Skin of body (tissue), 2 donors: ENCODE results near the gene CFAP74. TPM values are rescaled to one million over a fixed set of nuclear protein-coding genes. Genes with fewer than 3 reads are reported as not detected.
"Not testable (repeated sequence)": the region's sequence is repeated elsewhere in the genome, so short reads cannot be mapped to it uniquely, and the experiment has no call there.

ENCODE experiments used
- DNase-seq: peaks from one replicate; lab custom pipeline; 2025; lab: John Stamatoyannopoulos, UW
- total RNA-seq: library from RNA; depleted of rRNA; stranded (reverse); fragments of >200 nt; gene quantifications from one replicate; pipeline ENCODE4 v1.2.3, GENCODE V29; 2014

Gene CFAP74
- total RNA-seq, 1 donor from 2014 or later = 0.49 TPM

DNA sequence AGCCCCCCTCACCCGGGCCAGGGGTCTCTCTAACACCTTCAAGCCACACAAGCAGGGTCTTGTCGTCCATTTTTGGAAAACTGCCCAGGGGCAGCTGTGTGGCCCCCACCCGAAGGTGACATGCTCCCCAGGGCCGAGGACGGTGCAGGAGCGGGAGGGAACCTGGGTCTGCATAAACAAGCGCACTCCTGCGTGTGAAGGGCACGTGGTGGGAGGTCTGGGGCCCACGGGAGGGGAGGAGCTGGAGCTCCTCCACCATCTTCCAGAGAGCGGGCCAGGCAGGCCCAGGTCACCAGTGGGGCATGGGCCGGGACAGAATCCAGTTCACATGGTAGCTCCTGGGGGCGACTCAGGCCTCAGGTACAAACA lies 16.5 kb downstream of the CFAP74 start:
- DNase-seq = no peak

GRCh38 chr1:1986451-1987141 lies 17.0 kb downstream of the CFAP74 start:
- no peak for DNase-seq

GRCh38 chr1:1985375-1986050 lies 18.1 kb downstream of the CFAP74 start:
- DNase-seq = no peak

GRCh38 chr1:1984560-1985070 lies 19.0 kb downstream of the CFAP74 start:
- DNase-seq = no peak

- no peak for DNase-seq
Observed at GRCh38 chr1:1982379-1983232, 21.0 kb downstream of the CFAP74 start.

GRCh38 chr1:1981631-1982327 lies 21.8 kb downstream of the CFAP74 start:
- DNase-seq = not testable (repeated sequence)

GRCh38 chr1:1981142-1981500 lies 22.5 kb downstream of the CFAP74 start:
- DNase-seq = no peak

DNA sequence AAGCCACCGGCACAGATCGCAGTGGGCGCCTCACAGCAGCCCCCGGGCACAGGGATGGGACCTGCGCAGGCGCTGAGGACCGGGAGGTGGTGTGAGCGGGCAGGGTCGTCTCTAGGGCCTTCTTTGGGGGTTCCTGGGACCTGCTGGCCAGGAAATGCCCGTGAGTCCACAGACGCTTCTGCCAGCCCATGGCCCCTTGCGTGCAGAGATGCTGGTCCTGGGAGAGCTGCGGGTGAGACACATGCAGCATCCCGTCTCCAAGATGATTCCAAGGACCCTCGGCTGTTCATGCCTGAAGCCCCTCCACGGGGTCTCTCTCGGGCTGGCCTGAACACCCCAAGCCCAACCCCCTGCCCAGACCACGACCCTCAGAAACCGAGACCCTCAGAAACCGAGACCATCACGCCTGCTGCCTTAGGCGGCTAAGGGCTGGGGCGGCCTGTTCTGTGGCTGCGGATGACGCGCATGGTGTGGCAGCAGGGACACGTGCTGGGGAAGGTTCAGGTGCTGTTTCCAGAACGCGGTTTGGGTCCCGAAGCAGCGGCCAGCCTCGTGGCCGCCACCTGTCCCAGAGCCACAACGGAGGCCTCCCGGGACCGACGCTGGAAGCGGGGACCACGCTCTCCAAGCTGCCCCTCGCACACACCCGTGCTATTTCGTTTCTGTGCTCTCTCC lies 23.0 kb downstream of the CFAP74 start:
- DNase-seq = no peak

- no peak for DNase-seq
Observed at GRCh38 chr1:1979482-1980165, 24.0 kb downstream of the CFAP74 start.

DNA sequence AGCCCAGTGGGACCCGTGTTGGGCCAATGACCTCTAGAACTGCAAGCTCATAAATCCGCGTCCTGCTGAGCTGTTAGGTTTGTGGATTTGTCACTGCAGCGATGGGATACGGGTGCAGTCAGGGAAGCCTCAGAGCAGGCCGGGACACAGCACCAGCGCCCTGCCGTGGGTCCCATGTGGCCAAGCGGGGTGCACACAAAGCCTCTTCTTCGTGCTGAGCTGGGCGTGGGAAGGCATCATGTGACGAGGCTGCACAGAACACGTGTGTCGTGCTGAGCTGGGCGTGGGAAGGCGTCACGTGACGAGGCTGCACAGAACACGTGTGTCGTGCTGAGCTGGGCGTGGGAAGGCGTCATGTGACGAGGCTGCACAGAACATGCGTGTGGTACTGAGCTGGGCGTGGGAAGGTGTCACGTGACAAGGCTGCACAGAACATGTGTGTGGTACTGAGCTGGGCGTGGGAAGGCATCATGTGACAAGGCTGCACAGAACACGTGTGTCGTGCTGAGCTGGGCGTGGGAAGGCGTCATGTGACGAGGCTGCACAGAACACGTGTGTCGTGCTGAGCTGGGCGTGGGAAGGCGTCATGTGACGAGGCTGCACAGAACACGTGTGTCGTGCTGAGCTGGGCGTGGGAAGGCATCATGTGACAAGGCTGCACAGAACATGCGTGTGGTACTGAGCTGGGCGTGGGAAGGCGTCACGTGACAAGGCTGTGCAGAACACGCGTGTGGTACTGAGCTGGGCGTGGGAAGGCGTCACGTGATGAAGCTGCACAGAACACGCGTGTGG lies 24.7 kb downstream of the CFAP74 start:
- not testable (repeated sequence) for DNase-seq

DNA sequence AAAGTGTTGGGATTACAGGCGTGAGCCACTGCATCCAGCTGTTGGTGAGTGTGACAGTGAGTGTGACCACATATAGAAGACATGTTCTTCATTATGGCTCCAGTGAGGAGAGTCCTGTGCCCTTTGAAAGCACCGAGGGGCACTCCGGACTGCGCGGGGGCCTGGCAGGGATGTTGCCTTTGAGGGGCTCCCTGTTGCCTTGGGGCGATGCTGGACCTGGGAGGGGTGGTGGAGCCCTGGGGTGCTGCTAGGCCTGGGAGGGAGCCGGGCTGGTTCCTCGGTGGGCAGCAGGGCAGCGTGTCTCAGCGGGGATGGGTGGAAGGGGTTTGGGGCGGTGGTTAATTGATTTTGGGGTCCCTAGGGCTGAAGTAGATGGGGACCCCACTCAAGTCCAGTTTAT lies 25.5 kb downstream of the CFAP74 start:
- no peak for DNase-seq

- no peak for DNase-seq
Observed at GRCh38 chr1:1976031-1976430, 27.6 kb downstream of the CFAP74 start.

- DNase-seq = no peak
Observed at GRCh38 chr1:1975535-1975934, 28.1 kb downstream of the CFAP74 start.

- DNase-seq = no peak
Observed at GRCh38 chr1:1974834-1975233, 28.8 kb downstream of the CFAP74 start.

DNA sequence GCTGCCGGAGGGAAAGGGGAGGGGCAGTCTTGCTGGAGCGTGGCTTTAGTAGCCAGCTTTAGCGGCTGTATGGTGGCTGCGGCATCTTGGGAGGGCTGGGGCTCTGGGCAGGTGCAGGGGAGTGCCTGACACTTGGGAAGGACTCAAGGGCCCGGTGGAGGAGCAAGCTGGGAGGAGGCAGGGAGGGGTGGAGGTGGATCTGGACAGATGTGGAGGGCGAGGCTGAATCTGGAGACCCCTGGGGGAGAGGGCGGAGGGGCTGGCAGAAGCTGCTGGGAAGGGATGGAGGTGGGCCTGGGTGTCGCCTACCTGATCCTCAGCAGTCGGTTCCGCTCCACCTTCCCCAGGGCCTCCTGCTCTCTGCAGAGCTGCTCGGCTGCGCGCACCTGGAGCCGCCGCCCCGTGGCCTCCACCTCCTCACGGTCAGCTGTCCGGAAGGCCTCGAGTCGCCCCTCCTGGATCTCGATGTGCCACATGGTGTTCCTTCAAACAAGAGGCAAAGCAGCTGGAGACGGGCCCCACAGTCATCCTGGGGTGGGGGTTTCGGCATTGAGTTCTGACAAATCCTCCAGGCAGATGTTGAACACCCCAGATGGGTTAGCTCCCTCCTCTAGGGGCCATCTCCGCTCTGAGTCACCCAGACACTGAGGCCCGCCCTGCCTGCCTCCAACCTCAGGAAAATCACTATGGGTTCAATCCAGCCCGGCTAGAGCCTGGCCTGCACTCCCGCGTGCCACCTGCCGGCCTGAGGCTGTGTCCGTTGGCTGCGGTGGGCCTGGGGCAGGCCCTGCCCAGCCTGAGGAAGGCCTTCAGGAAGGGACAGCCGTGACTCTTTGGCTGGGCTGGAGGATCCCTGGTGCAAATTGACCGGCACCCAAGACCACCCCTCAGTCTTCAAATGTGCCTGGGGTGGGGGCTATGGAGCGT lies 29.6 kb downstream of the CFAP74 start:
- no peak for DNase-seq

DNA sequence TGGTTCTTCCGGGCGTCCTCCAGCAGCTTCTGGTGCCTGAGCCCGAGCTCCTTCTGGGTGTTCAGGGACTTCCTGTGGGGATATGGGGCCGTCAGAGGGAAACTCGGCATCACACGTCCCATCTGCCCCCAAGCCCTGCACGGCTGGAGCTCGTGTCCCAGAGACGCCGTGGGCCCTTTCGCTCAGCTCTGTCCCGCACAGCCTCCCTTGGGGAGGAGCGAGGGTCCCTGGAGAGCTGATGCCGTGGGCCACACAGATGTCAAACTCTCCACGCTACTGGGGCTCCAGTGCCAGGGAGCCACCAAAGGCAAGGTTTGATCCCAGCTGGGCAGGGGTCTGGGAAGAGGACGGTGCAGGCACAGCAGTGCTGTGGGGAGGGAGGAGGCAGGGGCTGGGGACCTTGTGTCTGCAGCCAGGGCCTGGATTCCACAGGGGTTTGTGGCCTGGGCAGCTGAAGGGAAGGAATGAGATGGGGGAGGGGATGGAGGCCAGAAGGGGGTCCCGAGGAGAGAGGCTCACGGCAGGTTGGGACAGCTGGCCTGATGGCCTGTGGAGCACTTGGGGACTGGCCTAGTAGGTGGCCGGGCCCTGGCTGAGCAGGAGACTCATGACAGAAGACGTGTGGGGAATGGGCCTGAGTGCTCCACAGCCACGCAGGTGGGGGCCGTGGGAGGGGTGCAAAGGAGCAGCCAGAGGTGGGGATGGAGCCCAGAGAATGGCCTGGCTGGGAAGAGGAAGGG lies 30.4 kb downstream of the CFAP74 start:
- no peak for DNase-seq

DNA sequence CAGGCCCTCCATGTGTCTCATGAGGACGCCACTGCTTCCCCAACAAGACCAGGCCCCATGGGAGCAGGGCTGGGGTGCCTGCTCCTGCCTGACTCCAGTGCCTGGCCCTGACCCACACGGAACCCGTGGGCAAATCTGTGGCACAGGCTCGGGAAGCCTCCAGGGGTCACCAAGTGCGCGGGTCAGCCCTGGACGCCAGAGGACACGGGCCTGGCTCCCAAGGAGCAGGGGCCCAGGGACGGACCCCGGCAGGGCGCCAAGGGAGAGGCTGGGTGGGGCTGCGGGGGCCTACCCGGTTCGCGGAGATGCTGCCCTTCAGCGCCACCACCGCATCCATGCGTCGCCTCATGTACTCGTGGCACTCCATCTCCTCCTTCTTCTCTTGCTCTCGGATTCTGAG lies 31.9 kb downstream of the CFAP74 start:
- no peak for DNase-seq

DNA sequence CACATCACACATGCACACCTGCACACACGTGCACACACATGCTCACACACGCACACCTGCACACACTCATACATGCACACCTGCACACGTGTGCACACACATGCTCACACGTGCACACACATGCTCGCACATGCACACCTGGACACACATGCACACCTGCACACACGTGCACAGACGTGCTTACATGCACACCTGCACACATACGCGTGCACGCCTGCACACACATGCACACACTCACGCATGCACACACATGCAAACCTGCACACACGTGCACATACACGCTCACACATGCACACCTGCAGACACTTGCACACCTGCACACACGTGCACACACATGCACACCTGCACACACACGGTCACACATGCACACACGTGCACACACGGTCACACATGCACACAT lies 32.6 kb downstream of the CFAP74 start:
- no peak for DNase-seq
